Hematopoietic multipotent progenitor cell treated with erythropoietin and hydrocortisone succinate and interleukin-3 and kit ligand, for 17 days (in vitro differentiated cells): ENCODE measurements around the gene LMNB1.

Source experiments
- DNase-seq: peaks from one replicate; pipeline ENCODE4 v3.0.0-alpha.2; 2015; ENCODE audit warnings: low spot score

LMNB1 gene

GRCh38 chr5:126855266-126855665 is 78.3 kb downstream of the LMNB1 start:
- DNase-seq, result no peak

DNA sequence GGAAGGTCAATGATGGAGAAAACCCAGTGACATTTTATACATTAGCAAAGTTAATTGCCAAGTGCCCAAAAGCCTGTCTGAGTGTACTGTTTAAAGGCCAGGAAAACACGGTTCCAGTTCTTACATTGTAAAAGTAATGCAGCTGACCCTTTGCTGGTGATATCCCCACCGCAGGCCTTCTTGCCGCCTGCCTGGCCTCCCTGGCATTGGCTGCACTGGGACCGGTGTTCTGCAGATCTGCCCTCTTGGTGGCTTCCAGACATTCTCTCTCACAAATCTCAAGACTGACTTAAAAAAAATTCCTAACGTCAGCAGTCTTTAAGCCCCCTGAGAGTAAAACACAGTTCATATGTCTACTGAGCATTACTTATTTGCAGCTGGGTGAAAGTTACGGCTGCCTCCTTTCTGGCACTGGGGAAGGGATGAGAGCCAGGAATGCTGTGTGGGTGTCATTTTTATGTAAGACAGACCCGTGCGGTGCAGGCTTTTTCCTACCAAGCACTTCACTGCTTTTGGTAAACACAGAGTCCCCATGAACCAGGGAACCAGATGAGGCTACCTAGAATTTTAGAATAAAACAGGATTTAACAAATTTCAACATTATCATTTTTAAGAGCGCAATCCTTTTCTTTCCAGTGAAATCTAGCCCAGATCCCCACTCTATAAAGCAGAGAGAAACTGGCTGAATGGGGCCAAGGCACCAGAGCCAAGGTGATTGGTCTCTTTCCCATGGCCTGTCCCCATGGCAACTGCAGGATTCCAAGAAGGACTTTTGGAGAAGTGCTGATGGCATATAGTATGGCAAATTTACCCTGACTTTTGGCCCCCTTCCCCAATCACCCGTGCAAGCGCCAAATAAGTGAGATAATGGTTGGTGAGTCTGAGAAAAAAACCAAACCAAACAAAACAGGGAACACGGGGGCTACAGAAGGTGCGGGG is 80.8 kb downstream of the LMNB1 start:
- no peak for DNase-seq

DNA sequence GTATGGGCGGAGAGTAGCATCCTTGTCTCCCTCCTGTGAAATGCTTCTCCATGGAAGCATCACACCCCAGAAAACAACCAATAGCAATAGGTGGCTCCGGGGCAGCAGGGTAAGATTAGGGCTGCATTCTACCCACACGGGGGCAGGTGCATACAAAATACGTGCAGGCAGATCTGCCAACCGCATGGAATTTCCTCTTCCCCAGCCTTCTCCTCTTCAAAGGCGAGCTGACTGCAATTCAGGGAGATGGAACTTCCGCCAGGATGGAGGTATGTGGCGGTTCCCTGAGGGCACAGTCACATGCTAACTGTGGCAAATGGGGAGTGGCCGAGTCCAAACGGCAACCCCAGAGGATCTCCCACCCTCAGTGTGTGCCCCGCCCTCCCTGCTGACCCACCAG is 81.5 kb downstream of the LMNB1 start:
- DNase-seq, result no peak

DNA sequence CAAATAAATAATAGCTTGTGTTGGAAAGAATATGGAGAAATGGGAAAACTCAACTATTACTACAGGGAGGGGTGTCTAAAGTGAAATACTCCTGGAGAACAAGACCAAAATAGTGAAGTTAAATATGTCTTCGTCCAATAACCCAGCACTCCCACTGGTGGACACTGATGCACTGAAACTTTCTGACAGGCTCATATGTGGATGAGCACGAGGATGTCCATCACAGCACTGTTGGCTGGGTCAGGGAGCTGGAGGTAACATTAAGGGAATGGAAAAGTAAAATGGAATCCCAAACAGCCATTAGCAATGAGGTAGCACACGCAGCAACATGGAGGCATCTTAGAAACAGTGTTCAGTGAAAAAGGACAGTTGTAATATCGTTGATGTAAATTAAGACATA is 86.5 kb downstream of the LMNB1 start:
- DNase-seq, result no peak

DNA sequence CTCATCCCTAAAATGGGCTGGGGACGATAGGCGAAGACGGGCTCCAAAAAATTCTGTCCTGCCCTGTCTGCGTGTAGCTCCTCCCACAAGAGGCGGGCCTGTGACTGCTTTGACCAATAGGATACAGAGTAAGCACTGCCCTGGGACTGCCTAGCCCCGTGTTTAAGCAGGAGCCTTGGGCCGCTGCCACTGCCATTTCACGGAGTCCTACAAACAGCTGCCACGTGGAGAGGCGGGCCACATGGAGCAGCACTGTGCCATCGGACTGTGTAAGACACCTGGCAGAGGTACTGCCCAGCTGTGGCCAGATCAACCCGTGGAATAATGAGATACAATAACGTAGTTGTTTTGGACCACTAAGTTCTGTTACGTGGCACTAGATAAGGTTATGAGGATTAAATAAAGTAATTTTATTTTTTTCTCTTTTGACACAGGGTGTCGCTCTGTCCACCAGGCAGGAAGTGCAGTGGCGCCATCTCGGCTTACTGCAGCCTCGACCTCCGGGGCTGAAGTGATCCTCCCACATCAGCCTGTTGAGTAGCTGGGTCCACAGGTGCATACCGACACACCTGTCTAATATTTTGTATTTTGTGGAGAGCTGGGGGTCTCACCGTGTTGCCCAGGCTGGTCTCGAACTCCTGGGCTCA is 87.2 kb downstream of the LMNB1 start:
- DNase-seq, result no peak

- no peak for DNase-seq
These were observed 88.4 kb downstream of the LMNB1 start for GRCh38 chr5:126865299-126865698.

GRCh38 chr5:126866851-126867636 is 90.1 kb downstream of the LMNB1 start:
- DNase-seq, result no peak

- DNase-seq, result no peak
These were observed 91.5 kb downstream of the LMNB1 start for GRCh38 chr5:126868338-126869004.

GRCh38 chr5:126869005-126869451 is 92.1 kb downstream of the LMNB1 start:
- no peak for DNase-seq

DNA sequence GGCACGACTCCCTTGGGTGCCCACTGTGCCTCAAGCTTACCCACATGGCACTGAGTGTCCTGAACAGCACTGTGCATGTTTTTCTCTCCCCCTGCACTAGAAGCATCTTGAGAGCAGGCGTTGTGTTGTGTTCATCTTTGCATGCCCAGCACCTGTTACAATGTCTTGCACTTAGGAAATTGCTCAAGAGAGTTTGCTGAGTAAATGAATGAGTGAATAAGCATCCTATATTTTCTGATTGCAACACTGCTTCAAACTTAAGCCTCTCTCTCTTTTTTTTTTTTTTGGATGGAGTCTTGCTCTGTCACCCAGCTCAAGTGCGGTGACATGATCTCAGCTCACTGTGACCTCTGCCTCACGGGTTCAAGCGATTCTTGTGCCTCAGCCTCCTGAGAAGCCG is 94.5 kb downstream of the LMNB1 start:
- DNase-seq, result no peak

DNA sequence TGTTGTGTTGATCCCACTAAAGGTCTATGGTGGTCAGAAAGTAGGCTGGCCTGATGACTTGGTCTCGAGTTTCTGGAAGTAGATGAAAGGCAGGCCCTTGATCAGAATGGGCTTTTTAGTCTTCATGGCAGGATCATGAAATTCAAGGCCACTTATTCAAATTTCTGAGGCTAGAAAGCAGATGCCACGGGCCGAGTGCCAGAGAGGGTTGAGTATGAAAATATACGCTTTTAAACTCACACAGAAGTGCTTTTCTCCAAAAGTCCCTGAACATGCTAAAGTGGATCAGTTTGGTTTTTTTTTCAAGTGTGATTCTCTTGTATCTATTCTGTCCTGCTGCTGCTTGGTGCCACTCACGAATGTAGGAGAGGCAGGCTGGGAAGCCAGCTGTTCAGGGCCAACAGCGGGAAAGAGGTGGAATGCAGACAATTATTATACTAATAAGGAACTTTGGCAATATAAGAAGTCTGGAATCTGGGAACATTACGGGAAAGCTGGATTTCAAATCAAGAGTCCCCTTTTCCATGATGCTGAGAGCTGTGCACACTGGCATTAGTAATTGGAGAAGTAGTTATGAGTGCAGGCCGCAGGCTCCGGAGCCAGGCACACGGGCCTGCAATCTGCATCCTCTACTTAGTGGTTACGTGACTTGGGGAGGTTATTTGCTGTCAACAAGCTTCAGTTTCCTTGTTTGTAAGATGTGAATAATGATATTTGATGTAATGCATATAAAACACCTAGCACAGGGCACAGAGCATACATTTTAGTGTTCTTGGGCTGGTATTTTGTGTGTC is 95.8 kb downstream of the LMNB1 start:
- no peak for DNase-seq

DNA sequence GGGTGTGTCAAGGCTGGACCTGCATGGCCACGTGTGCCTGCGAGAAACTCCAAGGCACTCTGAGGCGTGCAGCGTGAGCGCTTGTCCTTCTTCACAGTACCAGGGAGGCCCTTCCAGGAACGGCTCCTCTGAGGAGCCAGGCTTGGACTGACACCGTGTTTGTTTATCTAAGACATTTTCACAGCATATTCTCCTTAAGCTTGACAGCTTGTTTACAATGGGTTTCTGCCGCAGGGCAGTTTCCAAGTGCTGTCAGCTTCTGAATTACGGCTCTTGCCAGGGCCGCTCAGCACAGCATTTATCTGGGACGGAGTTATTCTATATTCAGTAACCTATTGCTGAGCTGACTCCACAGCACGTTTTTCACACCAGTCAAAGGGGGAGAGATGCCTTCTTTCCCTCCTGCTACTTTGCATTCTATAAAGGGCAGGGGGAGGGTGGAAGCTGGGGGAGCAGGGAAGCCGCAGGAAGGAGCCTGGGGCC is 98.4 kb downstream of the LMNB1 start:
- DNase-seq, result no peak

GRCh38 chr5:126877602-126878001 is 100.7 kb downstream of the LMNB1 start:
- no peak for DNase-seq

DNA sequence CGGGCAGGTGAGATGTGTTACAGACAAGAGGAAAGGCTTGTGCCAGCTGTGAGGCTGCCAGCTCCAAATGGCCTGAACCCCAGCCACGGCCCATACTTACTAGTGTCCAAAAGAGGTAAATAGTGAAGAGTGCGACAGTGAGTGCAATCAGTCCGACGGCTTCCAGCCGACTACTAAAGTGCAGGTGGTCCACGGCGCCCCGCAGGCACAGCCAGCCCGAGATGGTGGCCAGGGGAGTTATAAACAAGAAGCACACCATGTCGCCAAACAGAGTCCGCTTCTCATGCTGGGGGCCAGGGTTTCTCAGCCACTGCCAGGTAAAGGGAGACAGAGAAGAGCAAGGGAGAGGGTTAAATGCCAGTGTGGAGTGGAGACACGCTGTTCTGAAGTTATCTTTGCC is 101.1 kb downstream of the LMNB1 start:
- DNase-seq, result no peak

GRCh38 chr5:126878634-126879033 is 101.7 kb downstream of the LMNB1 start:
- no peak for DNase-seq

GRCh38 chr5:126881821-126882600 is 105.1 kb downstream of the LMNB1 start:
- DNase-seq, result peak; percentile 34

DNA sequence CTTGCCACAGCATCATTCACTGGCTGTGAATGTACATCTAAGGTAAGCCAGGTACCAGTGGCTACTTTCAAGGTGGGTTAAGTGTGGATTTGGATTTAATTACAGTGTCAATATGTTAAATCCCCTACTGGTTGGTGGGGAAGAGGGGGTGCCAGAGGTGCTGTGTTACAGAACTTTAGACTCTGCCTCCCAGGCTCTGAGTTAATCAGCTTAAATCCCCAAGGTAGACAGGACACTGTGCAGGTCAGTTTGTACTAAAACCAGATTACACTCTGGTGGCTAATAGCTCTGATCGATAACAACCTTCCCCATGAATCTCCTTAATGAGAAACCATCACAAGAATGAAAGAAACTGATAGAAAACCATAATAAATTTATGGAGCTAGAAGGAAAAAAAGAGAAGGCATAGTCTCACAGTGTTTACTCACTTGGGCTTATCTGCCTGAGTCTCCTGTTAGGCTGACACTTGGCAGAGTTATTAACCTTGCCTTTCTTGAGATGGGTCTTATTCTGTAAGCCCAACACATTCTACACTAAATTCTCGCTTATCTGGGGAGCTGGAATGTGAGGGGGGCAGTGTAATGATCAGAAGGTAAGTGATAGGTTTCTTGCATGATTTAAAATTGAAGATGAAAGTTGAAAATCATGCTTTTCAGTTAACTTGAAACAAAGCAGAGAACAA is 106.8 kb downstream of the LMNB1 start:
- peak; percentile 79 for DNase-seq

- peak; percentile 91 for DNase-seq
These were observed 107.4 kb downstream of the LMNB1 start for GRCh38 chr5:126884269-126884819.
